Ishikawa (cell line): Measurements from ENCODE around the gene SELPLG.

Experiments used
- EGR1 ChIP-seq: IDR thresholded peaks from 2 replicates; pipeline ENCODE4 v1.6.1; 2012
- EP300 ChIP-seq: IDR thresholded peaks from 2 replicates; pipeline ENCODE4 v1.6.1; 2012; ENCODE audit warnings: borderline replicate concordance
- FOXM1 ChIP-seq: IDR thresholded peaks from 2 replicates; pipeline ENCODE4 v1.6.1; 2012; ENCODE audit warnings: low read depth, borderline replicate concordance
- RAD21 ChIP-seq: IDR thresholded peaks from 2 replicates; pipeline ENCODE4 v1.6.1; 2012; ENCODE audit warnings: low read depth
- TAF1 ChIP-seq: IDR thresholded peaks from 2 replicates; pipeline ENCODE4 v1.6.1; 2012; ENCODE audit warnings: low read depth, mild to moderate bottlenecking
- TEAD4 ChIP-seq: IDR thresholded peaks from 2 replicates; pipeline ENCODE4 v1.6.1; 2012
- ZBTB7A ChIP-seq: IDR thresholded peaks from 2 replicates; pipeline ENCODE4 v1.6.1; 2012; ENCODE audit warnings: low read depth
- TF ChIP-seq, protein P1 (sequence below): IDR thresholded peaks from 2 replicates; pipeline ENCODE4 v1.6.1; 2012; ENCODE audit warnings: low read depth, mild to moderate bottlenecking
- TF ChIP-seq, protein P2 (sequence below): IDR thresholded peaks from 2 replicates; pipeline ENCODE4 v1.6.1; 2012
- TF ChIP-seq, protein P3 (sequence below): IDR thresholded peaks from 2 replicates; pipeline ENCODE4 v1.6.1; 2012

DNA sequence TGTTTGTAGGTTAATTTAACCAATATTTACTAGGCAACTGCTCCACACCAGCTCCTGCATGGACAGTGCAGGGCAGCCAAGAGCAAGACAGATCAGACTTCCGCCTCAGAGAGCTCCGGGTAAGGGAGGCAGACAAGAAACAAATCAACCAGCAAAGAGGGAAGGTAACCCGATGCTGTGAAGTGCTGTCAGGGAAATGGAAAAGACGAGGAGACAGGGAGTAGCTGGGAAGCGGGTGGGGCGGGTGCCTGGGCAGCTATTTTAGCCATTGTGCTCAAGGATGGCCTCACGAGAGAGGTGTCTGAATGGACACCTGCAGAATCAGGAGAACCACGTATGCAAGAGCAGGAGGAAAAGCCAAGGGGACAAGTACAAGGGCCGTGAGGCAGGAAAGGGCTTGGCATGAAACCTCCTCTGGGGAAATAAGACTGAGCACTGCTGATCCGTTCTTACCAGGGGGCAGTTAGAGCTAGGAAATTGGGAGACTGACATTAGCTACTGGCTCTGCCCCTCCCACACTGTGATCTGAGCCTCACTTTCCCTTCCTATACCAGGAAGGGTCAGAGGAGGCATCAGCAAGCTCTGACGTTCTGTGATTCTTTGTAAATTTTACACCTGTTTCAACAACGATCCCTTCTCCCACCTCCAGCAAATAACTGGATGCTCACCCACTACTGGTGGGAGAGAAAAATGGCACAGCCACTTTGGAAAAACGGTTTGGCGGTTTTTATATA is 29.3 kb downstream of the SELPLG start:
- TF ChIP-seq EP300: no peak
- TF ChIP-seq, protein P1, sequence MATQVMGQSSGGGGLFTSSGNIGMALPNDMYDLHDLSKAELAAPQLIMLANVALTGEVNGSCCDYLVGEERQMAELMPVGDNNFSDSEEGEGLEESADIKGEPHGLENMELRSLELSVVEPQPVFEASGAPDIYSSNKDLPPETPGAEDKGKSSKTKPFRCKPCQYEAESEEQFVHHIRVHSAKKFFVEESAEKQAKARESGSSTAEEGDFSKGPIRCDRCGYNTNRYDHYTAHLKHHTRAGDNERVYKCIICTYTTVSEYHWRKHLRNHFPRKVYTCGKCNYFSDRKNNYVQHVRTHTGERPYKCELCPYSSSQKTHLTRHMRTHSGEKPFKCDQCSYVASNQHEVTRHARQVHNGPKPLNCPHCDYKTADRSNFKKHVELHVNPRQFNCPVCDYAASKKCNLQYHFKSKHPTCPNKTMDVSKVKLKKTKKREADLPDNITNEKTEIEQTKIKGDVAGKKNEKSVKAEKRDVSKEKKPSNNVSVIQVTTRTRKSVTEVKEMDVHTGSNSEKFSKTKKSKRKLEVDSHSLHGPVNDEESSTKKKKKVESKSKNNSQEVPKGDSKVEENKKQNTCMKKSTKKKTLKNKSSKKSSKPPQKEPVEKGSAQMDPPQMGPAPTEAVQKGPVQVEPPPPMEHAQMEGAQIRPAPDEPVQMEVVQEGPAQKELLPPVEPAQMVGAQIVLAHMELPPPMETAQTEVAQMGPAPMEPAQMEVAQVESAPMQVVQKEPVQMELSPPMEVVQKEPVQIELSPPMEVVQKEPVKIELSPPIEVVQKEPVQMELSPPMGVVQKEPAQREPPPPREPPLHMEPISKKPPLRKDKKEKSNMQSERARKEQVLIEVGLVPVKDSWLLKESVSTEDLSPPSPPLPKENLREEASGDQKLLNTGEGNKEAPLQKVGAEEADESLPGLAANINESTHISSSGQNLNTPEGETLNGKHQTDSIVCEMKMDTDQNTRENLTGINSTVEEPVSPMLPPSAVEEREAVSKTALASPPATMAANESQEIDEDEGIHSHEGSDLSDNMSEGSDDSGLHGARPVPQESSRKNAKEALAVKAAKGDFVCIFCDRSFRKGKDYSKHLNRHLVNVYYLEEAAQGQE: no peak
- TF ChIP-seq TAF1: no peak
- TF ChIP-seq, protein P2, sequence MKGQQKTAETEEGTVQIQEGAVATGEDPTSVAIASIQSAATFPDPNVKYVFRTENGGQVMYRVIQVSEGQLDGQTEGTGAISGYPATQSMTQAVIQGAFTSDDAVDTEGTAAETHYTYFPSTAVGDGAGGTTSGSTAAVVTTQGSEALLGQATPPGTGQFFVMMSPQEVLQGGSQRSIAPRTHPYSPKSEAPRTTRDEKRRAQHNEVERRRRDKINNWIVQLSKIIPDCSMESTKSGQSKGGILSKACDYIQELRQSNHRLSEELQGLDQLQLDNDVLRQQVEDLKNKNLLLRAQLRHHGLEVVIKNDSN: no peak
- no peak for TF ChIP-seq FOXM1
- TF ChIP-seq TEAD4: no peak
- TF ChIP-seq EGR1: no peak
- TF ChIP-seq, protein P3, sequence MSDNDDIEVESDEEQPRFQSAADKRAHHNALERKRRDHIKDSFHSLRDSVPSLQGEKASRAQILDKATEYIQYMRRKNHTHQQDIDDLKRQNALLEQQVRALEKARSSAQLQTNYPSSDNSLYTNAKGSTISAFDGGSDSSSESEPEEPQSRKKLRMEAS: no peak
- TF ChIP-seq RAD21: no peak
- TF ChIP-seq ZBTB7A: no peak
